Peyer's patch (tissue), 4 donors: ENCODE measurements around the gene ATP8B4. TPM values are rescaled to one million over a fixed set of nuclear protein-coding genes. Genes with fewer than 3 reads are reported as not detected.
A peak's percentile ranks its signal among the peaks of the same experiment; 100 is the strongest.

ENCODE experiments used
- DNase-seq, 3 donors: peaks; one replicate each; pipeline ENCODE4 v3.0.0-alpha.2; 2017 to 2019
- H3K27ac ChIP-seq, 4 donors: fragments of 200-600 bp; sonication (generic); one replicate each; pipeline ENCODE4 v1.5.1; 2016 to 2019
- H3K27me3 ChIP-seq, 2 donors: fragments of 200-600 bp; sonication (generic); one replicate each; pipeline ENCODE4 v1.5.1; 2019
- H3K36me3 ChIP-seq, 3 donors: fragments of 200-600 bp; sonication (generic); one replicate each; pipeline ENCODE4 v1.5.1; 2016 to 2019
- H3K4me1 ChIP-seq, 4 donors: fragments of 200-600 bp; sonication (generic); one replicate each; pipeline ENCODE4 v1.5.1; 2016 to 2019
- H3K4me3 ChIP-seq, 4 donors: fragments of 200-600 bp; sonication (generic); 1 replicate in 3 of 4; 2 replicates in 1 of 4; pipeline ENCODE4 v1.5.1; 2016 to 2019; ENCODE audit warnings: mild to moderate bottlenecking in 1 of 4
- H3K9me3 ChIP-seq, 4 donors: fragments of 200-600 bp; sonication (generic); one replicate each; pipeline ENCODE4 v1.5.1; 2016 to 2019; ENCODE audit warnings: mild to moderate bottlenecking in 1 of 4
- POLR2A ChIP-seq, 2 donors: fragments of 450-650 bp; IDR thresholded peaks; one replicate each; pipeline ENCODE4 v1.5.1; 2017; ENCODE audit warnings: antibody characterized with exemption in 2 of 2, mild to moderate bottlenecking in 2 of 2, moderate library complexity in 2 of 2
- total RNA-seq, 4 donors: library from RNA; depleted of rRNA; stranded (reverse); fragments of >200 nt; gene quantifications; one replicate each; pipeline ENCODE4 v1.1.0, GENCODE V29; 2016
- TF ChIP-seq, protein P1 (sequence below), 6 experiments: fragments of 450-650 bp in 4 of 6; fragments of 200-600 bp in 2 of 6; sonication (generic) in 1 of 6; IDR thresholded peaks; one replicate each; pipeline ENCODE4 v1.5.1; 2017 to 2019; ENCODE audit warnings: antibody characterized with exemption in 6 of 6, mild to moderate bottlenecking in 3 of 6, moderate library complexity in 1 of 6

The ATP8B4 gene
- total RNA-seq, 4 donors from 2014 or later: 1.4 to 13.2 (median 8.7) TPM

DNA sequence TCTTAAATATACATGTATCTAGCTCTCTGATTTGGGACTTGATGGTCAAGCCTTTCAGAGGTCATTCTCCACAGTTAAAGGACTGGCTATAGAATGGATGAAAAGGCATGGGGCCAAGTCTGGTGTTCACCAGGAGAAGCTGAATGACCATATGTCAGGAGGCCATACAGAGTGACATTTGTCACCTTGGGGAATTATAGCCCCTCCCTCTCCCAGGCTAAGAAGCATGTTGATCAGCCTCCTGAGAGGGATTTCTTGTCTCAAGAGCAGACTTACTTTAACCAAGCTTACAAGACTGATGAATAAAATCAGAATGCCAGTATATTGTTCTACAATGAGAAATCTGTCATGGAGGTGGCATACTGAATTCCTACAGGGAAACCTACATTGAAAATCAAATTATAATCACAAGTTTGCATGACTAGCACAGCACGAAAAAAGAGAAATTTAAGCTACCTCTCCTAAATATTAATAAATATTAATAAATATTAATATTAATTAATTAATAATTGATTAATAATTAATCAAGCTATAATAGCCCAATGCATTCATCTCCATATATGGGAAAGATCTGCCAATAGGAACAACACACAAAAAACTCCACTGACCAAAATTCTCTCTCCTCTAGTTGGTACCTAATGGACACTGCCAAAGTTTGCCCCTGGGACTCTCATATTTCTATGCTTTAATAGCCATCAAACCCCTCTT, 47.3 kb downstream of the ATP8B4 start:
- H3K36me3 ChIP-seq: no peaks in the 10 kb centered on the region
- DNase-seq: no peak
- no peaks in the 10 kb centered on the region for H3K9me3 ChIP-seq
- no peak overlapping the region for H3K27ac ChIP-seq
- H3K4me1 ChIP-seq: peaks cover 0 to 11% (median 0%) of the 10 kb centered on the region in 4 donors
- H3K4me3 ChIP-seq: no peak overlapping the region
- no peaks in the 10 kb centered on the region for H3K27me3 ChIP-seq
- TF ChIP-seq, protein P1, sequence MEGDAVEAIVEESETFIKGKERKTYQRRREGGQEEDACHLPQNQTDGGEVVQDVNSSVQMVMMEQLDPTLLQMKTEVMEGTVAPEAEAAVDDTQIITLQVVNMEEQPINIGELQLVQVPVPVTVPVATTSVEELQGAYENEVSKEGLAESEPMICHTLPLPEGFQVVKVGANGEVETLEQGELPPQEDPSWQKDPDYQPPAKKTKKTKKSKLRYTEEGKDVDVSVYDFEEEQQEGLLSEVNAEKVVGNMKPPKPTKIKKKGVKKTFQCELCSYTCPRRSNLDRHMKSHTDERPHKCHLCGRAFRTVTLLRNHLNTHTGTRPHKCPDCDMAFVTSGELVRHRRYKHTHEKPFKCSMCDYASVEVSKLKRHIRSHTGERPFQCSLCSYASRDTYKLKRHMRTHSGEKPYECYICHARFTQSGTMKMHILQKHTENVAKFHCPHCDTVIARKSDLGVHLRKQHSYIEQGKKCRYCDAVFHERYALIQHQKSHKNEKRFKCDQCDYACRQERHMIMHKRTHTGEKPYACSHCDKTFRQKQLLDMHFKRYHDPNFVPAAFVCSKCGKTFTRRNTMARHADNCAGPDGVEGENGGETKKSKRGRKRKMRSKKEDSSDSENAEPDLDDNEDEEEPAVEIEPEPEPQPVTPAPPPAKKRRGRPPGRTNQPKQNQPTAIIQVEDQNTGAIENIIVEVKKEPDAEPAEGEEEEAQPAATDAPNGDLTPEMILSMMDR (IDR thresholded peaks at IDR 0.05): no peak
- no peak for TF ChIP-seq POLR2A (IDR thresholded peaks at IDR 0.05)

DNA sequence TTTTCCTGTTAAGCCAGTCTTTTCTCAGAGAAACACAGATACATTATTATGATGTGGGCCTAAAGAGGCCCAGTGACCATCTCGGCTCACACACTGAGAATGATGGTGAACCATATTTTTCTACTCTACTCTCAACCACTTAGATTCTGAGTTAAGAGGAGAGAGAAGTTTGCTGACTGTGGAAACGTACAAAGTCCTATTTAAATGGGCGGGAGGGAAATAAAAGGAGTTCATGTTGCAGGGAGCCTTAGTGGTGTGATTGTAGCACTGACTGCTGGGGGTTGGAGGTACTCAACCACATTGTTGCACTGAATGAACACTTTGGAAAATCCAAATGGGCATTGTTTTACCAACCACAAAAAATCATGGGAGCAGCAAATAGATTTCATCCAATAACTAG, 51.0 kb downstream of the ATP8B4 start:
- Histone ChIP-seq H3K4me3 (no peak overlapping the region), H3K27ac (no peak overlapping the region), H3K9me3 (no peaks in the 10 kb centered on the region), H3K4me1 (peaks cover 0 to 13% (median 0%) of the 10 kb centered on the region in 4 donors), H3K27me3 (no peaks in the 10 kb centered on the region), H3K36me3 (no peaks in the 10 kb centered on the region)
- no peak for DNase-seq
- TF ChIP-seq, protein P1 (IDR thresholded peaks at IDR 0.05): peak in 3 of 6 experiments; percentile 45 to 48 (median 47)
- no peak for TF ChIP-seq POLR2A (IDR thresholded peaks at IDR 0.05)

DNA sequence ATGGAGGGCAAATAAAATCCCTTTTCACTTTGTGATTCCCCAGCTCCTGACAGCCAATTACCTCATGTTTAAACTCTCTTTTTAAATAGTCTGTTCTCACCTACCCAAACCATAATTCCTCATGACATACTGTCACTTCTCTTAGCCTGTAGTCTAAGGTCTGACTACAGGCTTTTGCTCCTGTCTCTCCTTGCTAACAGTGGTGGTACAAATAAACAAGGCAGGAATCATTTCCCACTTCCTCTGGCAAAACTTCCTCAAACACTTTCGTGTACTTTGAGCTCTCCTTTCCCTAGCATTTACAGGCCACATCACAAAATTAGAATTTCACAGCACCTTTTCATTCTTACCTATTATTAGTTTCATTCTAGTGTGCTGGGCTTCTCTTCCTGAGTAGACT, 51.8 kb downstream of the ATP8B4 start:
- H3K36me3 ChIP-seq: no peaks in the 10 kb centered on the region
- H3K9me3 ChIP-seq: no peaks in the 10 kb centered on the region
- DNase-seq: no peak
- no peak overlapping the region for H3K4me3 ChIP-seq
- peaks cover 0 to 13% (median 0%) of the 10 kb centered on the region in 4 donors for H3K4me1 ChIP-seq
- peak overlapping the region in 1 of 4 donors; percentile 11 for H3K27ac ChIP-seq
- no peak for TF ChIP-seq POLR2A (IDR thresholded peaks at IDR 0.05)
- TF ChIP-seq, protein P1 (IDR thresholded peaks at IDR 0.05): no peak
- H3K27me3 ChIP-seq: no peaks in the 10 kb centered on the region

DNA sequence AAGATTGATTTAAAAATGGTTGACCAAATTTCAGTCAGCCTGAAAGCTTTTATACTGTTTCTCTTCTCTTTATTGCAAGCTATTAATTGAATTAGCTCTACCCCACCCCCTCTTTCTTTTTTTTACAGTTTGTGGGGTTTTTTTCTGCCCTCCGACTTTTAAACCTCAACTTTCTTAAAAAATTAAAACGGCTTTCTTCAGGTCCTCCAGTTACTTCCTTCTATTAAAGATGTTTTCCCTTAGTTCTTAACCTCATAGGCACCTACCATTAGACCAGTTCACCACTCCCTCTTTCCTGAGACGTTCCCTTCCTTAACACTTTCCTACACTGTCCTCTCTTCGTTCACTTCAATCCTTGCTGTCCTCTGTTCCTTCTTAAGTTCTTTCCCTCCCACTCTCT, 52.4 kb downstream of the ATP8B4 start:
- H3K9me3 ChIP-seq: no peaks in the 10 kb centered on the region
- H3K27me3 ChIP-seq: no peaks in the 10 kb centered on the region
- no peak for DNase-seq
- TF ChIP-seq POLR2A (IDR thresholded peaks at IDR 0.05): no peak
- TF ChIP-seq, protein P1 (IDR thresholded peaks at IDR 0.05): no peak
- H3K36me3 ChIP-seq: no peaks in the 10 kb centered on the region
- H3K4me1 ChIP-seq: peaks cover 0 to 13% (median 0%) of the 10 kb centered on the region in 4 donors
- H3K27ac ChIP-seq: no peak overlapping the region
- no peak overlapping the region for H3K4me3 ChIP-seq

DNA sequence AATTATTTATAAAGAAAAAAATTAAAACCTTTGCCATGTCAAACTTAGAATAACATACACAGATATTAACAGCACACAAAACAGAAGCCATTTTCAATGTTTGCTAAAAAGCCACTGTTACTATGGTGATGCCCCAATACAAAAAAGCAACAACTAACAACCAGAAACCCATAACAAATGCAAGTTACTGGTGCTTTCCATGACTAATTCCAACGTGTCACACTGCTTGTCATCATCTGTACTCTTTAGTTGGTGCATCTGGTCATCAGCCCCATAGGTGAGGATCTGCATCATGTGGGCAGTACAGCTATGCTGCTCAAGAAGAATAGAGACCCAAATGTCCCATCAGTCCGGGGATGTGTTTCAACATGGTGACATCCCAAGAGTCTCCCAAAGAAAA, 52.8 kb downstream of the ATP8B4 start:
- no peak for DNase-seq
- Histone ChIP-seq H3K4me3 (no peak overlapping the region), H3K4me1 (peaks cover 0 to 13% (median 0%) of the 10 kb centered on the region in 4 donors), H3K27ac (no peak overlapping the region), H3K9me3 (no peaks in the 10 kb centered on the region), H3K36me3 (no peaks in the 10 kb centered on the region), H3K27me3 (no peaks in the 10 kb centered on the region)
- TF ChIP-seq POLR2A (IDR thresholded peaks at IDR 0.05): no peak
- TF ChIP-seq, protein P1 (IDR thresholded peaks at IDR 0.05): no peak
